ENCODE measurements around the gene HSD11B2.
A peak's percentile ranks its signal among the peaks of the same experiment; 100 is the strongest.

Gene HSD11B2

GRCh38 chr16:67430977-67431774 lies at the start of gene HSD11B2:
Gene HSD11B2, plus strand, starts transcription at chr16:67431121. Its CDS starts 128 bp downstream, at chr16:67431249.
- peak; percentile 45 to 57 for DNase-seq

GRCh38 chr16:67383284-67383683 lies 47.6 kb upstream of the HSD11B2 start:
- DNase-seq: no peak

- DNase-seq: no peak
Observed at GRCh38 chr16:67384778-67385510, 46.0 kb upstream of the HSD11B2 start.

- no peak for DNase-seq
Observed at GRCh38 chr16:67386861-67387455, 44.0 kb upstream of the HSD11B2 start.

GRCh38 chr16:67387479-67388079 lies 43.3 kb upstream of the HSD11B2 start:
- DNase-seq: no peak

- DNase-seq: no peak
Observed at GRCh38 chr16:67388191-67388590, 42.7 kb upstream of the HSD11B2 start.

- DNase-seq: no peak
Observed at GRCh38 chr16:67388591-67388990, 42.3 kb upstream of the HSD11B2 start.

GRCh38 chr16:67389911-67390815 lies 40.8 kb upstream of the HSD11B2 start:
- no peak for DNase-seq

- no peak for DNase-seq
Observed at GRCh38 chr16:67390816-67391423, 40.0 kb upstream of the HSD11B2 start.

- no peak for DNase-seq
Observed at GRCh38 chr16:67391424-67392300, 39.3 kb upstream of the HSD11B2 start.

- DNase-seq: no peak
Observed at GRCh38 chr16:67392301-67393059, 38.4 kb upstream of the HSD11B2 start.

- peak; percentile 60 to 66 for DNase-seq
Observed at GRCh38 chr16:67393111-67393787, 37.7 kb upstream of the HSD11B2 start, which contains the start of gene TPPP3. Gene TPPP3, minus strand, starts transcription at chr16:67393498. Its CDS starts 2,387 bp downstream, at chr16:67391111.

GRCh38 chr16:67393788-67394154 lies 37.1 kb upstream of the HSD11B2 start:
- no peak for DNase-seq

GRCh38 chr16:67394155-67395104 lies 36.5 kb upstream of the HSD11B2 start:
- DNase-seq: no peak

- no peak for DNase-seq
Observed at GRCh38 chr16:67395105-67395457, 35.8 kb upstream of the HSD11B2 start.

GRCh38 chr16:67395458-67396158 lies 35.3 kb upstream of the HSD11B2 start:
- no peak for DNase-seq

Data from activated T-cell treated with anti-CD3 and anti-CD28 coated beads, Interleukin-2, amount 50 U/mL, for 48 hours (primary cell).